Lung (tissue), 12 donors: ENCODE data around the gene CPLX1. TPM values are rescaled to one million over a fixed set of nuclear protein-coding genes. Genes with fewer than 3 reads are reported as not detected.
"Not testable (repeated sequence)": the region's sequence is repeated elsewhere in the genome, so short reads cannot be mapped to it uniquely, and the experiment has no call there.

Experiments
- ATAC-seq: fragments of 200-7000 bp; cut with Tn5 transposase; one replicate; pipeline ENCODE4 v1.9.1; 2020; ENCODE audit warnings: moderate number of reproducible peaks; ENCODE audit not compliant: insufficient read depth, low FRiP score
- DNase-seq, 3 donors: peaks; one replicate each; pipeline ENCODE4 v3.0.0-alpha.2; 2013 to 2017
- H3K27ac ChIP-seq, 2 donors: one replicate each; pipeline ENCODE4 v1.5.1; 2013; ENCODE audit warnings: mild to moderate bottlenecking in 2 of 2, moderate library complexity in 2 of 2, control low read depth in 1 of 2, inconsistent platforms in 1 of 2, low read depth in 1 of 2, low read length in 1 of 2
- H3K27me3 ChIP-seq, 3 donors: one replicate each; pipeline ENCODE4 v1.5.1; 2013; ENCODE audit warnings: low read length in 2 of 3; ENCODE audit not compliant: control insufficient read depth in 3 of 3, insufficient read depth in 3 of 3
- H3K36me3 ChIP-seq, 4 donors: one replicate each; pipeline ENCODE4 v1.5.1; 2013; ENCODE audit warnings: low read length in 4 of 4, mild to moderate bottlenecking in 1 of 4, moderate library complexity in 1 of 4; ENCODE audit not compliant: control insufficient read depth in 4 of 4, insufficient read depth in 4 of 4
- H3K4me1 ChIP-seq, 5 donors: one replicate each; pipeline ENCODE4 v1.5.1; 2013; ENCODE audit warnings: low read length in 5 of 5, mild to moderate bottlenecking in 2 of 5, moderate library complexity in 1 of 5; ENCODE audit not compliant: control insufficient read depth in 5 of 5, insufficient read depth in 5 of 5
- H3K4me3 ChIP-seq: one replicate; pipeline ENCODE4 v1.5.1; 2013; ENCODE audit warnings: mild to moderate bottlenecking, control low read depth, moderate library complexity
- H3K9ac ChIP-seq, 2 donors: one replicate each; pipeline ENCODE4 v1.5.1; 2013; ENCODE audit warnings: low read length in 2 of 2, control low read depth in 1 of 2; ENCODE audit not compliant: insufficient read depth in 1 of 2
- H3K9me3 ChIP-seq, 4 donors: one replicate each; pipeline ENCODE4 v1.5.1; 2013; ENCODE audit warnings: low read length in 3 of 4, mild to moderate bottlenecking in 1 of 4, moderate library complexity in 1 of 4; ENCODE audit not compliant: control insufficient read depth in 4 of 4, insufficient read depth in 3 of 4
- CTCF ChIP-seq: IDR thresholded peaks from 2 replicates; pipeline ENCODE4 v1.5.1; 2012; ENCODE audit warnings: mild to moderate bottlenecking; ENCODE audit errors: control extremely low read depth, extremely low read depth
- WGBS, 2 donors: extraction: QIAGEN DNeasy Blood & Tissue Kit; methylation state at CpG; one replicate each; pipeline ENCODE4 v1.1.7; 2013; 5-methylcytosine and 5-hydroxymethylcytosine counted together
- polyA plus RNA-seq, 2 donors: library from polyadenylated mRNA; stranded (reverse); fragments of 200-250 nt; gene quantifications; one replicate each; pipeline ENCODE4 v1.2.1, GENCODE V29; 2013
- total RNA-seq, 2 donors: library from RNA; depleted of rRNA in 1 of 2; stranded (reverse); fragments of >200 nt in 1 of 2; gene quantifications; one replicate each; pipeline ENCODE4 v1.2.1, GENCODE V29; 2014 to 2021
- donor health status: control.
- donor health status: control.
- donor health status: Bipolar disorder and iron deficiency.
- donor health status: healthy.
- donor health status: DM: yes; HTN: yes; CAD: no.

Gene CPLX1
- total and polyA plus RNA-seq, 4 donors, result 1.1 to 3.9 (median 2.1) TPM

DNA sequence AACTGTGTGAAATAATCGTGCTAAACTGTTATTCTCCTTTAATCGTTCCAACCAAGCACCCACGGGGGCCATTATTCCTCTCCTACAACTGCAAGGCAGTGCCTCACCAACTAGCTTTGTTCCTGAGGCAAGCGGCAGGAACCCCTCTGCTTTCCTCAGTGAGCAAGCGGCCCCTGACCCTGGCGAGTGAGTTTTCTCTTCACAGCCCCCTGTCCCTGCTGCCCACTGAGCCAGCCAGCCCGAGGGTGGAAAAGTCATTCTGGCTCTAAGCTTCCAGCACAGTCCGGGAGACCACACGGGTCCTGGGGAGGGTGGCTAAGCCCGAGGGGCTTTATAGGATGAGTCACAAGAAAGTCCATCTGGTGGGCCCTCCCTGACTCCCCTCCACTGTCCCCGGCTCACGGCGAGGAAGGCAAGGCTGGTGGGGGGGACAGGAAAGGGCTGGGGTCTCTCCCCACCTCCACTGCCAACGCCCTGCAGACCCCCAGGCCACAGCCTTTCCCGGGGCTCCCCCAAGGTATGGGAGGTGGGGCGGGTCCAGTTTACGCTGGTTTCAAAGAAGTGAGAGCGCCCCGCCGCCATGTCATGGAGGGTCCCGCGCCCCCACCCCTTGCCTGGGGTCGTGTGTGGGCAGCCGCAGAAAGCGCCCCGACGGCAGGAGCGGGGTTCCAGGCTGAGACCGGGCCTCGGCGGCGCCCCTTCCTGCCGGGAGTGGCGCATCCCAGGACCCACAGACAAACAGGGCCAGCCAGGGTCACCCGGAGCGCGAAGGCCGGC is 45.0 kb downstream of the CPLX1 start:
- Histone ChIP-seq H3K4me1 (peaks cover 4 to 27% (median 12%) of the 10 kb centered on the region in 5 donors), H3K9me3 (peaks cover 0 to 2% (median 0%) of the 10 kb centered on the region in 4 donors), H3K4me3 (peak overlapping the region; percentile 97), H3K27me3 (peaks cover 0 to 15% (median 13%) of the 10 kb centered on the region in 3 donors), H3K27ac (peak overlapping the region; percentile 94 to 97), H3K9ac (peak overlapping the region; percentile 58 to 95), H3K36me3 (peaks cover 3 to 23% (median 13%) of the 10 kb centered on the region in 4 donors)
- no peak for TF ChIP-seq CTCF
- DNase-seq, result no peak
- WGBS, 2 donors, result 3 to 5% methylated on average over 37 to 38 of the region's 38 CpGs
- no peak for ATAC-seq

DNA sequence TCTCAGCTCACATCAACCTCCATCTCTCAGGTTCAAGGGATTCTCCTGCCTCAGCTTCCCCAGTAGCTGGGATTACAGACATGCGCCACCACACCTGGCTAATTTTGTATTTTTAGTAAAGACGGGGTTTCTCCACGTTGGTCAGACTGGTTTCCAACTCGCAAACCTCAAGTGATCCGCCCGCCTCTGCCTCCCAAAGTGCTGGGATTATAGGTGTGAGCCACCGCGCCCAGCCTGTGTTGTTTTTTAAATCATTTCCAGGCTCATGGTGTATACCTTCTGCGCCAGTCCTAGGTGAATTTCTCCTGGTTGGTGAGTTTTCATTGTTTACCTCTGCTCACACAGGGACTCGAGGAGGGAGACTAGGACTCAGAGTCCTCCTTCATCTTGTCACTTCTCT is 45.7 kb downstream of the CPLX1 start:
- H3K27me3 ChIP-seq, result peaks cover 0 to 10% (median 9%) of the 10 kb centered on the region in 3 donors

DNA sequence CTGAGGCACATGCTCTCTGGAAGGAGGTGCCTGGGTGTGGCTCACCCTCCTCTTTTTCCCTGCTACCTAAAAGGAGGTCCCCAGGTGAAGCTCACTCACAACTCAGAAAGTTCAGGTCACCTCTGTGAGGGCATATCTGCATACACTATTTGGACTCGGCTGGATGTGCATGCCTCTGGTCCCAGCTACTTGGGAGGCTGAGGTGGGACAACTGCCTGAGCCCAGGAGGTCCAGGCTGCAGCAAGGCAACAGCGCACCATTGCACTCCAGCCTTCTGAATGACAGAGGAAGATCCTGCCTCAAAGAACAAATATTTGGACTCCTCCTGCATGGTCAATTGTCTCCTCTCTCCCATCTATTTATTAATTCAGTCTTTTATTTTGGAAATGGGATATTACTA is 46.4 kb downstream of the CPLX1 start:
- peaks cover 7 to 32% (median 20%) of the 10 kb centered on the region in 4 donors for H3K36me3 ChIP-seq
- TF ChIP-seq CTCF, result no peak
- WGBS, 2 donors, result 89 to 91% methylated on average over 2 of the region's 2 CpGs
- DNase-seq (no peak), ATAC-seq (no peak)
- no peak overlapping the region for H3K27ac ChIP-seq
- no peak overlapping the region for H3K4me3 ChIP-seq
- H3K9me3 ChIP-seq, result peaks cover 0 to 2% (median 0%) of the 10 kb centered on the region in 4 donors
- H3K27me3 ChIP-seq, result peaks cover 0 to 3% (median 2%) of the 10 kb centered on the region in 3 donors
- peaks cover 0 to 25% (median 12%) of the 10 kb centered on the region in 5 donors for H3K4me1 ChIP-seq
- H3K9ac ChIP-seq, result no peak overlapping the region

More for the DNA sequence above, 45.7 kb downstream of the CPLX1 start:
- 78 to 83% methylated on average over 10 of the region's 10 CpGs for WGBS, 2 donors
- not testable (repeated sequence) for H3K9me3 ChIP-seq, ATAC-seq, DNase-seq, H3K27ac ChIP-seq
- peak overlapping the region; percentile 38 for H3K4me3 ChIP-seq
- H3K36me3 ChIP-seq, result peaks cover 7 to 28% (median 16%) of the 10 kb centered on the region in 4 donors
- H3K4me1 ChIP-seq, result peaks cover 0 to 27% (median 12%) of the 10 kb centered on the region in 5 donors
- H3K9ac ChIP-seq, result peak overlapping the region; percentile 58 to 95

DNA sequence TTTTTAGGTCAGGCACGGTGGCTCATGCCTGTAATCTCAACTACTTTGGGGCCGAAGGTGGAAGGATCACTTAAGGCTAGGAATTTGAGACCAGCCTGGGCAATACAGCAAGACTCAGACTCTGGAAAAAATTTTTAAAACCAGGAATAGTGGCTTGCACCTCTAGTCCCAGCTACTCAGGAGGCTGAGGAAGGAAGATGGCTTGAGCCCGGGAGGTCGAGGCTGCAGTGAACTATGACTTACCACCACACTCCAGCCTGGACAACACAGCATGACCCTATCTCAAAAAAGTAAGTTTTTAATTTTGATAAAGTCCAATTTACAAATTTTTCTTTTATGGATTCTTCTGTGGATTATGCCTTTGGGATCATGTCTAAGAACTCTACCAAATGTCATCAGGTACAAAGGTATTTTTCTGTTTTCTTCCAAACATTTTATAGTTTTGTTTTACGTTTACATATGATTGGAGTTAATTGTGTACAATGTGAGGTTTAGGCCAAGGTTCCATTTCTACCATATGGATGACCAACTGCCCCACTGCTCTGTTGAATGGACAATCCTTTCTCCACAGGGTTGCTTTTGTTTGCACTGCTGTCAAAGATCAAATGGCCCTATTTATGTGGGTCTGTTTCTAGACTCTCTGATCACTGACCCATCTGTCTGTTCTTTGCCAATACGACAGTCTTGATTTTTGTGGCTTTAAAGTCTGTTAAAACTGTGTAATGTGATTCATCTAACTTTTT is 48.2 kb downstream of the CPLX1 start:
- WGBS, 2 donors, result 86 to 96% methylated on average over 6 of the region's 6 CpGs
- H3K36me3 ChIP-seq, result peaks cover 7 to 35% (median 24%) of the 10 kb centered on the region in 4 donors
- ATAC-seq (no peak), DNase-seq (no peak)
- no peak for TF ChIP-seq CTCF
- H3K4me1 ChIP-seq, result peaks cover 0 to 34% (median 12%) of the 10 kb centered on the region in 5 donors
- no peak overlapping the region for H3K4me3 ChIP-seq
- H3K9ac ChIP-seq, result no peak overlapping the region
- no peak overlapping the region for H3K27ac ChIP-seq
- peaks cover 0 to 2% (median 0%) of the 10 kb centered on the region in 4 donors for H3K9me3 ChIP-seq
- H3K27me3 ChIP-seq, result no peaks in the 10 kb centered on the region
